MM.1S (cell line): Measurements from ENCODE around the gene SPDL1.

ENCODE experiments used
- EZH2 ChIP-seq: fragments of 300-600 bp; sonication (generic); optimal IDR thresholded peaks from 2 replicates; pipeline ENCODE3; 2017; ENCODE audit warnings: low read depth, mild to moderate bottlenecking, antibody characterized with exemption, low read length, mixed read lengths
- TF ChIP-seq, protein P1 (sequence below): fragments of 300-600 bp; sonication (generic); IDR thresholded peaks from 2 replicates; pipeline ENCODE4 v1.5.1; 2016; ENCODE audit warnings: antibody characterized with exemption, low read length, mixed read lengths

DNA sequence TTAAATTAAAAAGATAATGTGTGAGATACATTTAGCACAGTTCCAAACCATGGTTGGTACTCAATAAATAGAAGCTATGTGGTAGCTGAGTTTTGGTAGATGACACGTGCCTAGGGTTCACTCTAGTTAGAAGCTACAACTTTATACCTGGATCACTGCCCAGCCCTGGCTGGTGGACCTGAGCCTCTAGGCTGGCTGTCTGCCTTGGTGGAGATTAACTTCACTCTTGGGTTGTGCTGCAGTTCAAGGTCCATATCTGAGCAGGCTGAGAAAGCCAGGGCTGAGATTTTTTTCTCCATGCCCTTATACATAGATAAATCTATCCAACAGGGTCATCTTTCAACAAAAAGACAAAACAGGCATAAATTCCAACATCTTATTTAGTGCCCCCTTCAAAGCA is 44.6 kb upstream of the SPDL1 start:
- TF ChIP-seq, protein P1, sequence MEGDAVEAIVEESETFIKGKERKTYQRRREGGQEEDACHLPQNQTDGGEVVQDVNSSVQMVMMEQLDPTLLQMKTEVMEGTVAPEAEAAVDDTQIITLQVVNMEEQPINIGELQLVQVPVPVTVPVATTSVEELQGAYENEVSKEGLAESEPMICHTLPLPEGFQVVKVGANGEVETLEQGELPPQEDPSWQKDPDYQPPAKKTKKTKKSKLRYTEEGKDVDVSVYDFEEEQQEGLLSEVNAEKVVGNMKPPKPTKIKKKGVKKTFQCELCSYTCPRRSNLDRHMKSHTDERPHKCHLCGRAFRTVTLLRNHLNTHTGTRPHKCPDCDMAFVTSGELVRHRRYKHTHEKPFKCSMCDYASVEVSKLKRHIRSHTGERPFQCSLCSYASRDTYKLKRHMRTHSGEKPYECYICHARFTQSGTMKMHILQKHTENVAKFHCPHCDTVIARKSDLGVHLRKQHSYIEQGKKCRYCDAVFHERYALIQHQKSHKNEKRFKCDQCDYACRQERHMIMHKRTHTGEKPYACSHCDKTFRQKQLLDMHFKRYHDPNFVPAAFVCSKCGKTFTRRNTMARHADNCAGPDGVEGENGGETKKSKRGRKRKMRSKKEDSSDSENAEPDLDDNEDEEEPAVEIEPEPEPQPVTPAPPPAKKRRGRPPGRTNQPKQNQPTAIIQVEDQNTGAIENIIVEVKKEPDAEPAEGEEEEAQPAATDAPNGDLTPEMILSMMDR: no peak
- TF ChIP-seq EZH2: no peak
